Astrocyte (in vitro differentiated cells and primary cell): Measurements from ENCODE around the gene PATJ. TPM values are rescaled to one million over a fixed set of nuclear protein-coding genes. Genes with fewer than 3 reads are reported as not detected.

Experiments used
- DNase-seq: peaks from one replicate; pipeline ENCODE4 v3.0.0-alpha.2; 2010; ENCODE audit warnings: low read depth
- FAIRE-seq: peaks from 2 replicates; lab custom pipeline; 2011; peaks lifted over from hg19 to GRCh38; lab: Jason Lieb, UNC
- H2AFZ ChIP-seq: 2 replicates; pipeline ENCODE4 v1.6.0; 2012; ENCODE audit warnings: low read depth, low read length, inconsistent platforms
- H3K27ac ChIP-seq: 2 replicates; pipeline ENCODE4 v1.5.1; 2011; ENCODE audit warnings: low read depth, low read length, inconsistent platforms
- H3K27me3 ChIP-seq: 2 replicates; pipeline ENCODE4 v1.6.0; 2011; ENCODE audit warnings: low read length, inconsistent platforms; ENCODE audit not compliant: insufficient read depth
- H3K36me3 ChIP-seq: 2 replicates; pipeline ENCODE4 v1.5.1; 2011; ENCODE audit warnings: low read length, inconsistent platforms; ENCODE audit not compliant: insufficient read depth
- H3K4me1 ChIP-seq: 2 replicates; pipeline ENCODE4 v1.5.1; 2011; ENCODE audit warnings: low read length, inconsistent platforms; ENCODE audit not compliant: insufficient read depth
- H3K4me2 ChIP-seq: 2 replicates; pipeline ENCODE4 v1.6.0; 2012; ENCODE audit warnings: low read length, inconsistent platforms
- H3K4me3 ChIP-seq: 2 replicates; pipeline ENCODE4 v1.5.1; 2011; ENCODE audit warnings: low read depth, mild to moderate bottlenecking, low read length, inconsistent platforms; ENCODE audit not compliant: insufficient read depth
- H3K79me2 ChIP-seq: 2 replicates; pipeline ENCODE4 v1.6.0; 2012; ENCODE audit warnings: mild to moderate bottlenecking, low read length, inconsistent platforms; ENCODE audit not compliant: insufficient read depth
- H3K9ac ChIP-seq: 2 replicates; pipeline ENCODE4 v1.6.0; 2012; ENCODE audit warnings: mild to moderate bottlenecking, low read length, inconsistent platforms
- H3K9me3 ChIP-seq: 2 replicates; pipeline ENCODE4 v1.5.1; 2012; ENCODE audit warnings: low read depth, mild to moderate bottlenecking, low read length, inconsistent platforms; ENCODE audit not compliant: insufficient read depth
- H4K20me1 ChIP-seq: 2 replicates; pipeline ENCODE4 v1.6.0; 2012; ENCODE audit warnings: low read length, inconsistent platforms; ENCODE audit not compliant: insufficient read depth
- H3K27ac Mint-ChIP-seq: one replicate; pipeline ENCODE4 v1.8.0; 2021; ENCODE audit warnings: mild to moderate bottlenecking, mixed read lengths; ENCODE audit not compliant: unreplicated experiment
- H3K27me3 Mint-ChIP-seq: one replicate; pipeline ENCODE4 v1.8.0; 2021; ENCODE audit warnings: low read depth, mixed read lengths; ENCODE audit not compliant: unreplicated experiment
- H3K36me3 Mint-ChIP-seq: one replicate; pipeline ENCODE4 v1.8.0; 2021; ENCODE audit warnings: low read depth, mixed read lengths; ENCODE audit not compliant: unreplicated experiment
- H3K4me1 Mint-ChIP-seq: one replicate; pipeline ENCODE4 v1.8.0; 2021; ENCODE audit warnings: low read depth, mixed read lengths; ENCODE audit not compliant: unreplicated experiment
- H3K4me3 Mint-ChIP-seq: one replicate; pipeline ENCODE4 v1.8.0; 2021; ENCODE audit warnings: mild to moderate bottlenecking, moderate library complexity, mixed read lengths; ENCODE audit not compliant: unreplicated experiment
- H3K9me3 Mint-ChIP-seq: one replicate; pipeline ENCODE4 v1.8.0; 2021; ENCODE audit warnings: mild to moderate bottlenecking, mixed read lengths; ENCODE audit not compliant: unreplicated experiment
- EZH2 ChIP-seq: IDR thresholded peaks from 2 replicates; pipeline ENCODE4 v1.6.1; 2012; ENCODE audit warnings: mild to moderate bottlenecking, low read length, inconsistent platforms; ENCODE audit not compliant: insufficient read depth
- total RNA-seq: library from RNA; stranded (reverse); gene quantifications from 2 replicates; pipeline ENCODE4 v1.2.1, GENCODE V29; 2021
- TF ChIP-seq, protein P1 (sequence below): IDR thresholded peaks from 2 replicates; pipeline ENCODE4 v1.5.1; 2011; ENCODE audit warnings: low read depth, mild to moderate bottlenecking, inconsistent platforms, low read length, moderate library complexity; ENCODE audit not compliant: insufficient read depth

Gene PATJ
- total RNA-seq, 1 donor from 2014 or later = 11.0 TPM

DNA sequence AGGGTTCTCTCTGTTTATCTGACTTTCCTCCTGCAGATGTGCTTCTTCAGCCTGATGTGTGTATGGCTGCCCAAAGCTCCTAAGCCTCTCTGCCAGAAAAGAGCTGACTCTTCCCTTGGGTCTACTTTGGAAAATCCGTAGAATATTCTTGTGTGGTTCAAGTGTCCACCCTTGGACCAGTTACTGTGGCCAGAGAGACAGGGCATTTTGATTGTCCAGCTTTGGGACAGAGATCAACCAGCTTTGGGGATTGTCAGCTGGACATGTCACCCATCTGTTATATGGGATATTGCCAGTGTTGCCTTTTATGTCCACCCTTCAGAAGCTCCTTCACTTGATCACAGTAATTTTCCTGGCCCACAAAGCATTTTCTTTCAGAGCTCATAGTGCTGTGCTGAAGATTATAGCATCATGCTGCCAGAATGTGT lies 326.1 kb downstream of the PATJ start:
- DNase-seq = no peak
- Mint-ChIP-seq H3K36me3 (peaks cover 2% of the 10 kb centered on the region), H3K4me1 (no peaks in the 10 kb centered on the region), H3K27me3 (no peaks in the 10 kb centered on the region), H3K27ac (no peak overlapping the region), H3K9me3 (peaks cover 8% of the 10 kb centered on the region), H3K4me3 (no peak overlapping the region)
- Histone ChIP-seq H3K27ac (no peak overlapping the region), H3K4me1 (no peaks in the 10 kb centered on the region), H3K4me3 (no peak overlapping the region), H3K9ac (no peak overlapping the region), H3K4me2 (no peak overlapping the region), H3K9me3 (peaks cover 3% of the 10 kb centered on the region), H3K27me3 (no peaks in the 10 kb centered on the region), H2AFZ (no peak overlapping the region), H4K20me1 (no peaks in the 10 kb centered on the region), H3K79me2 (no peaks in the 10 kb centered on the region), H3K36me3 (no peaks in the 10 kb centered on the region)
- no peak for FAIRE-seq
- TF ChIP-seq, protein P1, sequence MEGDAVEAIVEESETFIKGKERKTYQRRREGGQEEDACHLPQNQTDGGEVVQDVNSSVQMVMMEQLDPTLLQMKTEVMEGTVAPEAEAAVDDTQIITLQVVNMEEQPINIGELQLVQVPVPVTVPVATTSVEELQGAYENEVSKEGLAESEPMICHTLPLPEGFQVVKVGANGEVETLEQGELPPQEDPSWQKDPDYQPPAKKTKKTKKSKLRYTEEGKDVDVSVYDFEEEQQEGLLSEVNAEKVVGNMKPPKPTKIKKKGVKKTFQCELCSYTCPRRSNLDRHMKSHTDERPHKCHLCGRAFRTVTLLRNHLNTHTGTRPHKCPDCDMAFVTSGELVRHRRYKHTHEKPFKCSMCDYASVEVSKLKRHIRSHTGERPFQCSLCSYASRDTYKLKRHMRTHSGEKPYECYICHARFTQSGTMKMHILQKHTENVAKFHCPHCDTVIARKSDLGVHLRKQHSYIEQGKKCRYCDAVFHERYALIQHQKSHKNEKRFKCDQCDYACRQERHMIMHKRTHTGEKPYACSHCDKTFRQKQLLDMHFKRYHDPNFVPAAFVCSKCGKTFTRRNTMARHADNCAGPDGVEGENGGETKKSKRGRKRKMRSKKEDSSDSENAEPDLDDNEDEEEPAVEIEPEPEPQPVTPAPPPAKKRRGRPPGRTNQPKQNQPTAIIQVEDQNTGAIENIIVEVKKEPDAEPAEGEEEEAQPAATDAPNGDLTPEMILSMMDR = no peak
- TF ChIP-seq EZH2 = no peak

DNA sequence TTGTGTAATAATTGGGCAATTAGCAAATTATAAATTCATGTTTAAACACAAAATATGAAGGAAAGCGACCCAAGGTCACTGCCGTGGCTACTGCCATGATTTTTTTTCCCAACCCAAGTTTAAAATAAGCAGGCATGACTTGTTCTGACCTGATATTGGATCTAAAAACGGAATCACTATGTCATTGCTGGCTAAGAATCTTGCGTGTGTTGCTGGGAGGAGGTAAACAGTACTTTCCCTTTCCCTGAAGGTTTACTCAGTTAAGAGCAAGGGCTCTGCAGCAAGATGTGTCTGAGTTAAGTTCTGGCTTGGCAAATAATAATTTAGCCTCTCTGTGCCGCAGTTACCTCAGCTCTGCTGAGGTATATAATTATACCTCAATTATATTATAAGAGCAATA lies 326.7 kb downstream of the PATJ start:
- H2AFZ ChIP-seq = no peak overlapping the region
- H3K4me1 Mint-ChIP-seq = no peaks in the 10 kb centered on the region
- H3K27ac Mint-ChIP-seq = no peak overlapping the region
- H3K79me2 ChIP-seq = no peaks in the 10 kb centered on the region
- H3K4me3 Mint-ChIP-seq = no peak overlapping the region
- FAIRE-seq (no peak), DNase-seq (no peak)
- H3K9ac ChIP-seq = no peak overlapping the region
- H3K4me1 ChIP-seq = no peaks in the 10 kb centered on the region
- H3K9me3 ChIP-seq = peaks cover 3% of the 10 kb centered on the region
- H3K27ac ChIP-seq = no peak overlapping the region
- no peaks in the 10 kb centered on the region for H3K36me3 ChIP-seq
- H3K27me3 Mint-ChIP-seq = no peaks in the 10 kb centered on the region
- peaks cover 2% of the 10 kb centered on the region for H3K36me3 Mint-ChIP-seq
- H3K4me2 ChIP-seq = no peak overlapping the region
- H3K4me3 ChIP-seq = no peak overlapping the region
- no peak for TF ChIP-seq EZH2
- TF ChIP-seq, protein P1 = no peak
- peaks cover 5% of the 10 kb centered on the region for H3K9me3 Mint-ChIP-seq
- H4K20me1 ChIP-seq = no peaks in the 10 kb centered on the region
- H3K27me3 ChIP-seq = no peaks in the 10 kb centered on the region

- H3K27ac Mint-ChIP-seq = no peak overlapping the region
- DNase-seq (no peak), FAIRE-seq (no peak)
- H3K36me3 ChIP-seq = no peaks in the 10 kb centered on the region
- no peak overlapping the region for H3K4me3 Mint-ChIP-seq
- no peaks in the 10 kb centered on the region for H3K4me1 Mint-ChIP-seq
- H3K4me3 ChIP-seq = no peak overlapping the region
- no peaks in the 10 kb centered on the region for H3K4me1 ChIP-seq
- TF ChIP-seq EZH2 = no peak
- TF ChIP-seq, protein P1 = peak; percentile 54
- H3K9ac ChIP-seq = no peak overlapping the region
- H2AFZ ChIP-seq = no peak overlapping the region
- no peaks in the 10 kb centered on the region for H3K27me3 Mint-ChIP-seq
- no peaks in the 10 kb centered on the region for H4K20me1 ChIP-seq
- H3K27me3 ChIP-seq = no peaks in the 10 kb centered on the region
- no peaks in the 10 kb centered on the region for H3K79me2 ChIP-seq
- H3K4me2 ChIP-seq = no peak overlapping the region
- H3K9me3 Mint-ChIP-seq = peaks cover 5% of the 10 kb centered on the region
- no peak overlapping the region for H3K27ac ChIP-seq
- peaks cover 2% of the 10 kb centered on the region for H3K36me3 Mint-ChIP-seq
- H3K9me3 ChIP-seq = peaks cover 3% of the 10 kb centered on the region
Measured at GRCh38 chr1:62070384-62071011, 328.2 kb downstream of the PATJ start.
